CD4-positive, alpha-beta T cell (primary cell): ENCODE measurements around the gene MCM9. TPM values are rescaled to one million over a fixed set of nuclear protein-coding genes. Genes with fewer than 3 reads are reported as not detected.

Experiments used
- ATAC-seq: fragments of 200-7000 bp; cut with Tn5 transposase; one replicate; pipeline ENCODE4 v1.10.0; 2022; ENCODE audit warnings: mild to moderate bottlenecking; ENCODE audit not compliant: poor library complexity
- CTCF ChIA-PET: fragments of 350-600 bp; sonication (Branson Sonifier 250); formaldehyde crosslinking; loops from one replicate; lab custom pipeline; 2021; ENCODE audit warnings: antibody characterized with exemption, inconsistent platforms; lab: Charles Lee
- POLR2A ChIA-PET: fragments of 350-600 bp; sonication (Branson Sonifier 250); formaldehyde crosslinking; loops from one replicate; lab custom pipeline; 2021; ENCODE audit warnings: antibody characterized with exemption, inconsistent platforms; lab: Charles Lee
- DNase-seq, 14 experiments: peaks; one replicate each; pipeline ENCODE4 v3.0.0-alpha.2; 2013 to 2020; ENCODE audit warnings: mixed read lengths in 2 of 14
- H3K27ac ChIP-seq, 2 donors: one replicate each; pipeline versions ENCODE4 v1.5.1 to v1.7.0; 2013; ENCODE audit warnings: low read length in 2 of 2, low read depth in 1 of 2, mild to moderate bottlenecking in 1 of 2
- H3K27me3 ChIP-seq, 2 experiments: 1 replicate in 1 of 2; 2 replicates in 1 of 2; pipeline versions ENCODE4 v1.6.1 to v1.7.0; 2013; ENCODE audit warnings: low read length in 2 of 2, control low read depth in 1 of 2, mild to moderate bottlenecking in 1 of 2, moderate library complexity in 1 of 2; ENCODE audit not compliant: insufficient read depth in 2 of 2, control insufficient read depth in 1 of 2
- H3K36me3 ChIP-seq: one replicate; pipeline ENCODE4 v1.6.1; 2013; ENCODE audit warnings: low read length, control low read depth; ENCODE audit not compliant: insufficient read depth
- H3K4me1 ChIP-seq: one replicate; pipeline ENCODE4 v1.6.1; 2013; ENCODE audit warnings: low read length, control low read depth; ENCODE audit not compliant: insufficient read depth
- H3K4me3 ChIP-seq: one replicate; pipeline ENCODE4 v1.5.1; 2013; ENCODE audit warnings: mild to moderate bottlenecking, low read length, moderate library complexity
- H3K9me3 ChIP-seq, 2 experiments: 1 replicate in 1 of 2; 2 replicates in 1 of 2; pipeline versions ENCODE4 v1.6.1 to v1.7.0; 2013; ENCODE audit warnings: low read length in 2 of 2, mild to moderate bottlenecking in 2 of 2, control low read depth in 1 of 2, moderate library complexity in 1 of 2; ENCODE audit not compliant: control insufficient read depth in 1 of 2, insufficient read depth in 1 of 2
- H3K27ac Mint-ChIP-seq: one replicate; pipeline ENCODE4 v1.8.0; 2020; ENCODE audit warnings: mixed read lengths
- H3K27me3 Mint-ChIP-seq: one replicate; pipeline ENCODE4 v1.8.0; 2021; ENCODE audit warnings: mixed read lengths
- H3K36me3 Mint-ChIP-seq: one replicate; pipeline ENCODE4 v1.8.0; 2021; ENCODE audit warnings: low read depth, mixed read lengths
- H3K4me1 Mint-ChIP-seq: one replicate; pipeline ENCODE4 v1.8.0; 2021; ENCODE audit warnings: low read depth, mixed read lengths
- H3K4me3 Mint-ChIP-seq: one replicate; pipeline ENCODE4 v1.8.0; 2020; ENCODE audit warnings: mild to moderate bottlenecking, mixed read lengths
- H3K9me3 Mint-ChIP-seq: one replicate; pipeline ENCODE4 v1.8.0; 2020; ENCODE audit warnings: mixed read lengths
- CTCF ChIP-seq: fragments of 200-600 bp; IDR thresholded peaks from one replicate; pipeline ENCODE4 v1.8.0; 2022; ENCODE audit warnings: antibody characterized with exemption, mild to moderate bottlenecking
- intact Hi-C, 2 experiments: fragments of 100-400 bp; cut with DNase I in 1 of 2; cut with micrococcal nuclease in 1 of 2; formaldehyde crosslinking; loops; one replicate each; pipeline versions ENCODE4 v1.15.1 to v1.9.0; 2023 to 2025; cut with DNase I, micrococcal nuclease
- total RNA-seq, 174 experiments: library from RNA in 2 of 174; stranded (reverse) in 2 of 174; gene quantifications; one replicate each; pipeline ENCODE4 v1.2.3 and lab custom pipeline; 2021 to 2026

The MCM9 gene
- total RNA-seq, 2 experiments from 2014 or later = 25.5 TPM

GRCh38 chr6:118810420-118811027, 124.4 kb downstream of the MCM9 start:
- CTCF ChIA-PET = interaction anchor here (1.9 kb wide), 1 partner anchor 10 kb away, joined by 12 read pairs; no protein-coding TSS in a partner anchor
- H3K4me1 Mint-ChIP-seq = peaks cover 61% of the 10 kb centered on the region
- Histone ChIP-seq H3K36me3 (no peaks in the 10 kb centered on the region), H3K27me3 (no peaks in the 10 kb centered on the region), H3K4me3 (peak overlapping the region; percentile 15), H3K9me3 (no peaks in the 10 kb centered on the region), H3K27ac (peak overlapping the region in 1 of 2 donors; percentile 62), H3K4me1 (peaks cover 22% of the 10 kb centered on the region)
- DNase-seq (peak; percentile 25 to 95 (median 56)), ATAC-seq (peak; percentile 98)
- peaks cover 7% of the 10 kb centered on the region for H3K9me3 Mint-ChIP-seq
- H3K27me3 Mint-ChIP-seq = no peaks in the 10 kb centered on the region
- intact Hi-C loops = loop anchor here (5.0 to 10.0 kb wide), 4 partner anchors 54 to 264 kb away; partner anchors contain the start of genes ASF1A (in 1 of the 2) and FAM184A (in 1 of the 2)
- no peak for TF ChIP-seq CTCF
- peak overlapping the region; percentile 87 for H3K27ac Mint-ChIP-seq
- peaks cover 13% of the 10 kb centered on the region for H3K36me3 Mint-ChIP-seq
- H3K4me3 Mint-ChIP-seq = peak overlapping the region; percentile 81
- POLR2A ChIA-PET = interaction anchor here (0.6 to 3.5 kb wide), 5 partner anchors 8 to 146 kb away, joined by 3 to 55 read pairs (median 4); partner anchors contain the start of gene ASF1A

- Histone ChIP-seq H3K36me3 (no peaks in the 10 kb centered on the region), H3K4me1 (peaks cover 22% of the 10 kb centered on the region), H3K27ac (peak overlapping the region; percentile 33 to 62), H3K4me3 (no peak overlapping the region), H3K27me3 (no peaks in the 10 kb centered on the region), H3K9me3 (no peaks in the 10 kb centered on the region)
- Mint-ChIP-seq H3K9me3 (peaks cover 7% of the 10 kb centered on the region), H3K27ac (peak overlapping the region; percentile 87), H3K27me3 (no peaks in the 10 kb centered on the region), H3K36me3 (peaks cover 8% of the 10 kb centered on the region), H3K4me3 (peak overlapping the region; percentile 56), H3K4me1 (peaks cover 55% of the 10 kb centered on the region)
- intact Hi-C loops = loop anchor here in 1 of 2 experiments (10.0 kb wide), 1 partner anchor 834 kb away; no protein-coding TSS in a partner anchor
- ATAC-seq (peak; percentile 41), DNase-seq (peak in 4 of 14 experiments; percentile 30 to 84 (median 62))
- ChIA-PET CTCF (interaction anchor here (1.1 to 1.9 kb wide), 3 partner anchors 8 to 174 kb away, joined by 5 to 12 read pairs (median 5); no protein-coding TSS in a partner anchor), POLR2A (interaction anchor here (0.5 to 3.5 kb wide), 11 partner anchors 9 to 244 kb away, joined by 3 to 55 read pairs (median 5); partner anchors contain the start of genes ASF1A and MCM9)
- no peak for TF ChIP-seq CTCF
Measured at GRCh38 chr6:118808793-118809638, 125.9 kb downstream of the MCM9 start.

GRCh38 chr6:118804091-118804490, 130.9 kb downstream of the MCM9 start:
- H3K27ac Mint-ChIP-seq = no peak overlapping the region
- TF ChIP-seq CTCF = no peak
- CTCF ChIA-PET = interaction anchor here (1.5 kb wide), 1 partner anchor 239 kb away, joined by 4 read pairs; no protein-coding TSS in a partner anchor

More at GRCh38 chr6:118804091-118804490, 130.9 kb downstream of the MCM9 start:
- H3K36me3 ChIP-seq = no peaks in the 10 kb centered on the region
- DNase-seq (no peak), ATAC-seq (no peak)
- H3K36me3 Mint-ChIP-seq = peaks cover 5% of the 10 kb centered on the region
- no peaks in the 10 kb centered on the region for H3K27me3 ChIP-seq
- no peaks in the 10 kb centered on the region for H3K9me3 ChIP-seq
- no peak overlapping the region for H3K4me3 ChIP-seq
- no peak overlapping the region for H3K27ac ChIP-seq
- H3K27me3 Mint-ChIP-seq = no peaks in the 10 kb centered on the region
- H3K9me3 Mint-ChIP-seq = no peaks in the 10 kb centered on the region
- peaks cover 41% of the 10 kb centered on the region for H3K4me1 Mint-ChIP-seq
- H3K4me1 ChIP-seq = peaks cover 23% of the 10 kb centered on the region
- no peak overlapping the region for H3K4me3 Mint-ChIP-seq
- POLR2A ChIA-PET = no interaction called here
- intact Hi-C loops = loop anchor here (5.0 to 10.0 kb wide), 5 partner anchors 88 to 829 kb away; partner anchors contain the start of genes ASF1A (in 1 of the 2) and CEP85L (in 1 of the 2)
